WERI-Rb-1 (cell line): ENCODE measurements around the gene MRPL51.
A peak's percentile ranks its signal among the peaks of the same experiment; 100 is the strongest.

Experiments
- DNase-seq: peaks from one replicate; pipeline ENCODE4 v3.0.0-alpha.2; 2020
- H3K27ac ChIP-seq: fragments of 250-450 bp; sonication (Bioruptor Pico); 2 replicates; pipeline ENCODE4 v1.5.1; 2020; ENCODE audit warnings: mild to moderate bottlenecking, moderate library complexity
- H3K27me3 ChIP-seq: fragments of 250-450 bp; sonication (Bioruptor Pico); 2 replicates; pipeline ENCODE4 v1.5.1; 2021; ENCODE audit warnings: mild to moderate bottlenecking, low read depth, moderate library complexity; ENCODE audit not compliant: insufficient read depth, severe bottlenecking
- H3K36me3 ChIP-seq: fragments of 250-450 bp; sonication (Bioruptor Pico); 2 replicates; pipeline ENCODE4 v1.5.1; 2020; ENCODE audit warnings: mild to moderate bottlenecking, moderate library complexity
- H3K4me3 ChIP-seq: 2 replicates; pipeline ENCODE4 v1.5.1; 2011; ENCODE audit warnings: low read depth, mild to moderate bottlenecking, control low read depth, low read length
- H3K9me3 ChIP-seq: fragments of 250-450 bp; sonication (Bioruptor Pico); 2 replicates; pipeline ENCODE4 v1.5.1; 2021; ENCODE audit warnings: mild to moderate bottlenecking, moderate library complexity; ENCODE audit not compliant: severe bottlenecking
- TF ChIP-seq, protein P1 (sequence below): IDR thresholded peaks from 2 replicates; pipeline ENCODE4 v1.5.1; 2011; ENCODE audit warnings: low read depth, mild to moderate bottlenecking, control low read depth, inconsistent platforms, low read length

The MRPL51 gene

DNA sequence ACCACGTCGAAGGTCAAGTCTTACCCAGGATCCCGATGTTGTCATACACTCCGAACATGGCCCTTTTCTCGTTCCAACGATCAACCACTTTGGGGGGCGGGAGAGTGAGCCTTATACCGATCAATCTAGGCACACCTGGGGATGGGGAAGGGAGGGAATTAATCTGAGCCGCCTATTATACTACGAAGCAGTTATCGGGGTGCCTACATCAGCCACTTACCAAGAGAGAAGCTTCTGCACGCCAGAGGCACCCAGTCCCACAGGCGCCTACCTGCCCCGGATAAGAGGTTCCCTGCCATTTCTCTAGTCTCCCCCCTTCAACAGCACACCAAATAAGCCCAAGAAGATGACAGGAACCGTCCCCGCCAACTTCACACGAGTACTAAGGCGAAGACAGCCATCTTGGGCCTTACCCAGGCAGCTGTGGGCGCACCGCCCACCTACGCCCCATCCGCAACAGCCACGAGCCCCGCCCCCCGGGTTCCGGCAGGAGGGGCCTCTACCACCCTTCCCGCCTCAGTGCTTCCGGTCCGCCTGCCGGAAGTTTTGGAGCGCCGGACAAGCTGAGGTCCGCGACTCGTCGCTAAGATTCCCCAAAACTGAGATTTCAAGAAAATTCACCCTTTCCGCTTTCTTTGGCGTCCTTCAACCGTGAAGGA lies at the start of gene MRPL51:
TSS of gene MRPL51 (minus strand) at position 425 of the 659 bp plus-strand sequence. CDS start at position 299, 126 bp downstream.
- Histone ChIP-seq H3K27ac (peak within 1 kb of the TSS; percentile 99), H3K36me3 (peaks cover 45% of the 10 kb centered on the region), H3K4me3 (peak within 1 kb of the TSS; percentile 76), H3K27me3 (no peaks in the 10 kb centered on the region), H3K9me3 (no peaks in the 10 kb centered on the region)
- TF ChIP-seq, protein P1, sequence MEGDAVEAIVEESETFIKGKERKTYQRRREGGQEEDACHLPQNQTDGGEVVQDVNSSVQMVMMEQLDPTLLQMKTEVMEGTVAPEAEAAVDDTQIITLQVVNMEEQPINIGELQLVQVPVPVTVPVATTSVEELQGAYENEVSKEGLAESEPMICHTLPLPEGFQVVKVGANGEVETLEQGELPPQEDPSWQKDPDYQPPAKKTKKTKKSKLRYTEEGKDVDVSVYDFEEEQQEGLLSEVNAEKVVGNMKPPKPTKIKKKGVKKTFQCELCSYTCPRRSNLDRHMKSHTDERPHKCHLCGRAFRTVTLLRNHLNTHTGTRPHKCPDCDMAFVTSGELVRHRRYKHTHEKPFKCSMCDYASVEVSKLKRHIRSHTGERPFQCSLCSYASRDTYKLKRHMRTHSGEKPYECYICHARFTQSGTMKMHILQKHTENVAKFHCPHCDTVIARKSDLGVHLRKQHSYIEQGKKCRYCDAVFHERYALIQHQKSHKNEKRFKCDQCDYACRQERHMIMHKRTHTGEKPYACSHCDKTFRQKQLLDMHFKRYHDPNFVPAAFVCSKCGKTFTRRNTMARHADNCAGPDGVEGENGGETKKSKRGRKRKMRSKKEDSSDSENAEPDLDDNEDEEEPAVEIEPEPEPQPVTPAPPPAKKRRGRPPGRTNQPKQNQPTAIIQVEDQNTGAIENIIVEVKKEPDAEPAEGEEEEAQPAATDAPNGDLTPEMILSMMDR, result no peak
- DNase-seq, result peak; percentile 97

DNA sequence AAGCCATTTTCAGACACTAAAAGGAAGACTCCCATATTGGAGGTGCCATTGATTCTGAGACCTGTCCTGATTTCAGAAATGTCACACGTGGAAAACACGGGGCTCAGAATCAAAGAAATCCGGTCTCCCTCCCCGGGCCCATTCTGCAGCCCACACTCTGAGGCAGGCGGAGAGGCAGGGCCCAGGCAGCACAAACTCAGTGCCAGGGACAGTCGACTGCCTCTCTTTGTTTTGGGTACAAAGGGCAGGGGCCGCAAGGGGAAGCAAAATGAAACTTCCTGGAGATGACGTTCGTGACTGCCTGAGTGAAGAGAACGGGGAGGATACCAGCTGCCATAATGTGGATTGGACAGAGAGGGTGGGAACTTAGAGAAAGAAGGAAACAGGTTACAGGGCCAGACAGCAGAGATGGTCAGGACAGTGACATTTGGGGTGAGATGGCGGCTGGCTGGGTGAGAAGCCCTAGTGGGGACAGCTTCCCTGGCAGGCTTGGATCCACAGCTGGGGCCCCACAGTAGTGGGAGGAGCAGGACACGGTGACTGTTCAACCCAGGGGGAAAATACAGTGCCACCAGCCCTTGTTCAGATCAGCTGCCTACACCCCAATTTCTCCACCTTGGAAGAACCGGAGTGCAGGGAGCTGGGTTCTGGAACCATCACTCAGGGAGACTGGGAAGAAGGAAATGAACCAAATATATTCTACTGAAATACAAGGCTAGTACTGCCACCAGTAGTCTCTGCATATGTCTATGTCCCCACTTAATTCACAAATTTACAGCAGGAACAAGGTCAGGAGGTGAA lies 49.3 kb upstream of the MRPL51 start:
- Histone ChIP-seq H3K27ac (no peak overlapping the region), H3K36me3 (peaks cover 68% of the 10 kb centered on the region), H3K27me3 (no peaks in the 10 kb centered on the region), H3K4me3 (no peak overlapping the region), H3K9me3 (no peaks in the 10 kb centered on the region)
- TF ChIP-seq, protein P1, result no peak
- DNase-seq, result no peak

- TF ChIP-seq, protein P1, result no peak
- no peaks in the 10 kb centered on the region for H3K27me3 ChIP-seq
- H3K27ac ChIP-seq, result no peak overlapping the region
- no peak overlapping the region for H3K4me3 ChIP-seq
- H3K9me3 ChIP-seq, result no peaks in the 10 kb centered on the region
- DNase-seq, result no peak
- peaks cover 68% of the 10 kb centered on the region for H3K36me3 ChIP-seq
Measured at GRCh38 chr12:6541371-6542165, 48.5 kb upstream of the MRPL51 start.

- Histone ChIP-seq H3K27ac (no peak overlapping the region), H3K27me3 (no peaks in the 10 kb centered on the region), H3K4me3 (no peak overlapping the region), H3K9me3 (no peaks in the 10 kb centered on the region), H3K36me3 (peaks cover 75% of the 10 kb centered on the region)
- no peak for DNase-seq
- TF ChIP-seq, protein P1, result no peak
Measured at GRCh38 chr12:6540181-6540877, 47.3 kb upstream of the MRPL51 start.

DNA sequence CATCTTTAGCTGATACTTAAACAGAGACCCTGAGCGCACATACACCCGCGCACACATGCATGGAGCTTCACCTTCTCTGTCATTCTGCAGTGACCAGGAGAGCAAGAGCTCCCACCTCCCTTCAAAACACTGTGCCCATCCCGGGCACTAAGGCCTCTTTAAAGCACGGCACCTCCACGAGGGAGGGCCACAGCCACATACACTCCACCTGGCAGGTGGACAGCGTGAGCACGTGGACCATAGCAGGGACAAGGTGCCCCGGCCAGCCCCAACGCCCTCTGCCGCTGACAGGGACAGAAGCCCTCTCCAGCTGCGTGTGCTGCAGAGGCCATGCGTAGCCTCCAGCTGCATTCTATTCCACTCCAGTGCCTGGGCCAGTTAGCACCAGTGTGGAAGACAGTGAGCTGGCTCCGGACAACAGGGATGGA lies 46.7 kb upstream of the MRPL51 start:
- TF ChIP-seq, protein P1, result no peak
- Histone ChIP-seq H3K27me3 (no peaks in the 10 kb centered on the region), H3K36me3 (peaks cover 81% of the 10 kb centered on the region), H3K9me3 (no peaks in the 10 kb centered on the region), H3K4me3 (no peak overlapping the region), H3K27ac (no peak overlapping the region)
- no peak for DNase-seq
